Prostate gland (tissue), 2 donors: Measurements from ENCODE around the gene TMEM248.

Source experiments
- CTCF ChIP-seq, 4 experiments: fragments of 200-600 bp in 2 of 4; fragments of 450-650 bp in 2 of 4; sonication (generic) in 2 of 4; IDR thresholded peaks; 1 replicate in 3 of 4; 2 replicates in 1 of 4; pipeline ENCODE4 v1.5.1; 2016 to 2019; ENCODE audit warnings: antibody characterized with exemption in 4 of 4, mild to moderate bottlenecking in 2 of 4, moderate library complexity in 2 of 4
- POLR2A ChIP-seq: fragments of 450-650 bp; IDR thresholded peaks from one replicate; pipeline ENCODE4 v1.6.1; 2016; ENCODE audit warnings: antibody characterized with exemption, mild to moderate bottlenecking
- POLR2AphosphoS5 ChIP-seq: sonication (generic); formaldehyde crosslinking; IDR thresholded peaks from one replicate; pipeline ENCODE4 v1.6.1; 2017; ENCODE audit warnings: antibody characterized with exemption

GRCh38 chr7:66928388-66928787, 7.4 kb downstream of the TMEM248 start:
- TF ChIP-seq CTCF (IDR thresholded peaks at IDR 0.05) (no peak), POLR2A (no peak), POLR2AphosphoS5 (no peak)
